HEK293 (cell line): ENCODE results near the gene ZBTB20.

Experiments used
- CTCF ChIA-PET: fragments of 350-600 bp; formaldehyde crosslinking; extraction: SDS; loops from one replicate; lab custom pipeline; 2021; ENCODE audit warnings: antibody characterized with exemption; lab: Yijun Ruan, JAX
- POLR2A ChIA-PET: fragments of 300-600 bp; formaldehyde crosslinking; extraction: SDS; loops from one replicate; lab custom pipeline; 2020; ENCODE audit warnings: antibody characterized with exemption, inconsistent platforms; lab: Yijun Ruan, JAX
- H3K27ac ChIP-seq: fragments of 200-500 bp; sonication (Bioruptor generic); 2 replicates; pipeline ENCODE4 v1.5.1; 2014; ENCODE audit warnings: low read depth, low read length, control low read depth, inconsistent platforms; ENCODE audit errors: extremely low read depth
- H3K36me3 ChIP-seq, 2 experiments: fragments of 200-500 bp in 1 of 2; sonication (Bioruptor generic) in 1 of 2; 1 replicate in 1 of 2; 2 replicates in 1 of 2; pipeline ENCODE4 v1.5.1; 2014 to 2017; ENCODE audit warnings: inconsistent platforms in 2 of 2, low read length in 2 of 2; ENCODE audit not compliant: control insufficient read depth in 2 of 2, insufficient read depth in 1 of 2
- H3K4me1 ChIP-seq: fragments of 200-500 bp; sonication (Bioruptor generic); 2 replicates; pipeline ENCODE4 v1.5.1; 2014; ENCODE audit warnings: mild to moderate bottlenecking, low read length, inconsistent platforms; ENCODE audit not compliant: control insufficient read depth, insufficient read depth
- H3K4me3 ChIP-seq: 2 replicates; pipeline ENCODE4 v1.5.1; 2011; ENCODE audit warnings: low read depth, mild to moderate bottlenecking, control low read depth, low read length, moderate library complexity
- H3K9me3 ChIP-seq: fragments of 200-500 bp; sonication (Bioruptor generic); 2 replicates; pipeline ENCODE4 v1.5.1; 2014; ENCODE audit warnings: low read depth, low read length, inconsistent platforms; ENCODE audit not compliant: control insufficient read depth, insufficient read depth
- BCL11A ChIP-seq: fragments of 450-650 bp; formaldehyde crosslinking; IDR thresholded peaks from 2 replicates; pipeline ENCODE4 v1.5.1; 2016; ENCODE audit warnings: low read depth, missing biosample characterization, missing genetic modification characterization
- CTCF ChIP-seq: fragments of 450-650 bp; formaldehyde crosslinking; IDR thresholded peaks from 2 replicates; pipeline ENCODE4 v1.5.1; 2016; ENCODE audit warnings: missing biosample characterization, missing genetic modification characterization
- HOXA7 ChIP-seq: sonication (generic); formaldehyde crosslinking; IDR thresholded peaks from 2 replicates; pipeline ENCODE4 v1.8.1; 2022; ENCODE audit warnings: missing genetic modification reagents, borderline replicate concordance
- IKZF3 ChIP-seq: fragments of 450-650 bp; IDR thresholded peaks from 2 replicates; pipeline ENCODE4 v1.5.0; 2018; ENCODE audit warnings: missing biosample characterization, mild to moderate bottlenecking, missing genetic modification characterization, moderate library complexity
- MYNN ChIP-seq: fragments of 450-650 bp; formaldehyde crosslinking; IDR thresholded peaks from 2 replicates; pipeline ENCODE4 v1.5.1; 2016; ENCODE audit warnings: missing biosample characterization, missing genetic modification characterization, borderline replicate concordance
- MZF1 ChIP-seq: fragments of 450-650 bp; formaldehyde crosslinking; IDR thresholded peaks from 2 replicates; pipeline ENCODE4 v1.5.1; 2017; ENCODE audit warnings: missing biosample characterization, missing genetic modification characterization, borderline replicate concordance
- OVOL3 ChIP-seq: fragments of 450-650 bp; formaldehyde crosslinking; IDR thresholded peaks from 2 replicates; pipeline ENCODE4 v1.5.1; 2016; ENCODE audit warnings: missing biosample characterization, missing genetic modification characterization
- REST ChIP-seq: fragments of 450-650 bp; formaldehyde crosslinking; IDR thresholded peaks from 2 replicates; pipeline ENCODE4 v1.5.1; 2016; ENCODE audit warnings: missing biosample characterization, missing genetic modification characterization
- SALL2 ChIP-seq: fragments of 450-650 bp; formaldehyde crosslinking; IDR thresholded peaks from 2 replicates; pipeline ENCODE4 v1.5.0; 2017; ENCODE audit warnings: missing biosample characterization, mild to moderate bottlenecking, missing genetic modification characterization, borderline replicate concordance
- SCRT2 ChIP-seq: fragments of 450-650 bp; formaldehyde crosslinking; IDR thresholded peaks from 2 replicates; pipeline ENCODE4 v1.5.1; 2016; ENCODE audit warnings: missing biosample characterization, missing genetic modification characterization
- WT1 ChIP-seq: fragments of 450-650 bp; formaldehyde crosslinking; IDR thresholded peaks from 2 replicates; pipeline ENCODE4 v1.5.1; 2016; ENCODE audit warnings: missing biosample characterization, missing genetic modification characterization
- ZBTB17 ChIP-seq: fragments of 450-650 bp; formaldehyde crosslinking; IDR thresholded peaks from 2 replicates; pipeline ENCODE4 v1.5.1; 2016; ENCODE audit warnings: missing biosample characterization, missing genetic modification characterization
- ZBTB21 ChIP-seq: fragments of 450-650 bp; formaldehyde crosslinking; IDR thresholded peaks from 2 replicates; pipeline ENCODE4 v1.5.1; 2017; ENCODE audit warnings: missing biosample characterization, missing genetic modification characterization
- ZBTB44 ChIP-seq: fragments of 450-650 bp; IDR thresholded peaks from 2 replicates; pipeline ENCODE4 v1.5.1; 2018; ENCODE audit warnings: missing biosample characterization, mild to moderate bottlenecking, missing genetic modification characterization
- ZFP41 ChIP-seq: fragments of 450-650 bp; formaldehyde crosslinking; IDR thresholded peaks from 2 replicates; pipeline ENCODE4 v1.5.1; 2016; ENCODE audit warnings: missing biosample characterization, missing genetic modification characterization, borderline replicate concordance
- ZFP69B ChIP-seq: fragments of 450-650 bp; formaldehyde crosslinking; IDR thresholded peaks from 2 replicates; pipeline ENCODE4 v1.5.1; 2016; ENCODE audit warnings: missing biosample characterization, missing genetic modification characterization
- ZNF112 ChIP-seq: fragments of 450-650 bp; formaldehyde crosslinking; IDR thresholded peaks from 2 replicates; pipeline ENCODE4 v1.5.0; 2017; ENCODE audit warnings: missing biosample characterization, missing genetic modification characterization
- ZNF155 ChIP-seq: fragments of 450-650 bp; formaldehyde crosslinking; IDR thresholded peaks from 2 replicates; pipeline ENCODE4 v1.5.1; 2016; ENCODE audit warnings: missing biosample characterization, missing genetic modification characterization
- ZNF175 ChIP-seq: fragments of 450-650 bp; formaldehyde crosslinking; IDR thresholded peaks from 2 replicates; pipeline ENCODE4 v1.5.1; 2016; ENCODE audit warnings: missing biosample characterization, missing genetic modification characterization
- ZNF211 ChIP-seq: fragments of 450-650 bp; formaldehyde crosslinking; IDR thresholded peaks from 2 replicates; pipeline ENCODE4 v1.5.1; 2016; ENCODE audit warnings: low read depth, missing biosample characterization, missing genetic modification characterization
- ZNF423 ChIP-seq: fragments of 450-650 bp; formaldehyde crosslinking; IDR thresholded peaks from 2 replicates; pipeline ENCODE4 v1.5.1; 2016; ENCODE audit warnings: missing biosample characterization, missing genetic modification characterization
- ZNF623 ChIP-seq: fragments of 450-650 bp; formaldehyde crosslinking; IDR thresholded peaks from 2 replicates; pipeline ENCODE4 v1.5.1; 2016; ENCODE audit warnings: missing biosample characterization, missing genetic modification characterization
- ZNF624 ChIP-seq: fragments of 450-650 bp; formaldehyde crosslinking; IDR thresholded peaks from 2 replicates; pipeline ENCODE4 v1.5.1; 2017; ENCODE audit warnings: missing biosample characterization, missing genetic modification characterization
- ZNF654 ChIP-seq: fragments of 450-650 bp; formaldehyde crosslinking; IDR thresholded peaks from 2 replicates; pipeline ENCODE4 v1.5.1; 2016; ENCODE audit warnings: low read depth, missing biosample characterization, missing genetic modification characterization
- ZNF777 ChIP-seq: fragments of 450-650 bp; formaldehyde crosslinking; IDR thresholded peaks from 2 replicates; pipeline ENCODE4 v1.5.1; 2017; ENCODE audit warnings: missing biosample characterization, missing genetic modification characterization, borderline replicate concordance
- ZNF830 ChIP-seq: fragments of 450-650 bp; IDR thresholded peaks from 2 replicates; pipeline ENCODE4 v1.5.0; 2018; ENCODE audit warnings: missing biosample characterization, missing genetic modification characterization, low read depth, mild to moderate bottlenecking, moderate library complexity
- ZNF837 ChIP-seq: fragments of 450-650 bp; formaldehyde crosslinking; IDR thresholded peaks from 2 replicates; pipeline ENCODE4 v1.5.1; 2016; ENCODE audit warnings: missing biosample characterization, missing genetic modification characterization

The ZBTB20 gene

GRCh38 chr3:114299941-114300624, 847.0 kb downstream of the ZBTB20 start:
- no peak overlapping the region for H3K4me3 ChIP-seq
- H3K9me3 ChIP-seq = no peaks in the 10 kb centered on the region
- no peaks in the 10 kb centered on the region for H3K4me1 ChIP-seq
- ChIA-PET POLR2A (no interaction called here), CTCF (interaction anchor here (1.4 to 3.3 kb wide), 4 partner anchors 9 to 12 kb away, joined by 3 to 7 read pairs (median 4); no protein-coding TSS in a partner anchor)
- H3K36me3 ChIP-seq = no peaks in the 10 kb centered on the region
- no peak for TF ChIP-seq ZNF777 (tag by site-specific recombination)
- TF ChIP-seq IKZF3 (tag by site-specific recombination) = no peak
- no peak for TF ChIP-seq ZNF830 (tag by site-specific recombination)
- no peak for TF ChIP-seq ZNF837 (tag by site-specific recombination)
- no peak for TF ChIP-seq ZNF654 (tag by site-specific recombination)
- TF ChIP-seq WT1 (tag by site-specific recombination) = no peak
- TF ChIP-seq ZNF423 (tag by site-specific recombination) = no peak
- no peak for TF ChIP-seq ZNF623 (tag by site-specific recombination)
- TF ChIP-seq ZNF175 = no peak
- TF ChIP-seq HOXA7 (CRISPR knock-in tag) = no peak
- no peak for TF ChIP-seq MYNN
- no peak for TF ChIP-seq ZNF211 (tag by site-specific recombination)
- TF ChIP-seq MZF1 (tag by site-specific recombination) = no peak
- no peak for TF ChIP-seq SALL2 (tag by site-specific recombination)
- TF ChIP-seq ZFP69B (tag by site-specific recombination) = no peak
- TF ChIP-seq SCRT2 (tag by site-specific recombination) = no peak
- H3K27ac ChIP-seq = no peak overlapping the region

GRCh38 chr3:114299421-114299820, 847.7 kb downstream of the ZBTB20 start:
- ChIA-PET POLR2A (no interaction called here), CTCF (interaction anchor here (0.5 to 1.6 kb wide), 8 partner anchors 9 to 1520 kb away, joined by 3 to 10 read pairs (median 4); no protein-coding TSS in a partner anchor)
- Histone ChIP-seq H3K9me3 (no peaks in the 10 kb centered on the region), H3K36me3 (no peaks in the 10 kb centered on the region), H3K27ac (no peak overlapping the region), H3K4me1 (no peaks in the 10 kb centered on the region), H3K4me3 (no peak overlapping the region)
- TF ChIP-seq ZBTB21 (tag by site-specific recombination) = no peak
- TF ChIP-seq CTCF (tag by site-specific recombination) = 0 out of 2 replicates have a peak, but pooled peaks have one; percentile 16

GRCh38 chr3:114295946-114296345, 851.1 kb downstream of the ZBTB20 start:
- H3K27ac ChIP-seq = no peak overlapping the region
- no peaks in the 10 kb centered on the region for H3K4me1 ChIP-seq
- POLR2A ChIA-PET = no interaction called here
- no peaks in the 10 kb centered on the region for H3K9me3 ChIP-seq
- H3K36me3 ChIP-seq = no peaks in the 10 kb centered on the region
- H3K4me3 ChIP-seq = no peak overlapping the region
- CTCF ChIA-PET = no interaction called here
- TF ChIP-seq BCL11A (tag by site-specific recombination) (no peak), ZBTB44 (tag by site-specific recombination) (no peak), OVOL3 (tag by site-specific recombination) (no peak), ZFP41 (no peak), ZBTB17 (tag by site-specific recombination) (no peak), REST (no peak), ZNF624 (tag by site-specific recombination) (no peak), ZNF112 (tag by site-specific recombination) (no peak), ZNF155 (no peak)
